ENCODE results near the gene AAGAB. TPM values are rescaled to one million over a fixed set of nuclear protein-coding genes. Genes with fewer than 3 reads are reported as not detected.

The AAGAB gene
- total and polyA plus RNA-seq, 7 donors, result 22.4 to 48.1 (median 34.5) TPM

GRCh38 chr15:67253549-67254237, 768 bp downstream of the AAGAB start:
- DNase-seq, result no peak
- H3K4me1 ChIP-seq, result peaks cover 0 to 17% (median 13%) of the 10 kb centered on the region in 4 donors
- no peaks in the 10 kb centered on the region for H3K36me3 ChIP-seq
- intact Hi-C loops (cut with DNase I), result loop anchor here (1.0 to 10.0 kb wide), 6 partner anchors 65 to 307 kb away; partner anchors contain the start of genes C15orf61 and SMAD3
- H3K27me3 ChIP-seq, result no peaks in the 10 kb centered on the region
- TF ChIP-seq CTCF (IDR thresholded peaks at IDR 0.05), result no peak
- TF ChIP-seq EP300 (IDR thresholded peaks at IDR 0.05), result no peak
- TF ChIP-seq POLR2AphosphoS5 (IDR thresholded peaks at IDR 0.05), result no peak
- no peak for TF ChIP-seq POLR2A (IDR thresholded peaks at IDR 0.05)
- peak overlapping the region; percentile 70 to 92 (median 80) for H3K4me3 ChIP-seq
- peak overlapping the region; percentile 86 to 93 (median 90) for H3K27ac ChIP-seq
- H3K9me3 ChIP-seq, result no peaks in the 10 kb centered on the region
- 13 to 30% methylated on average over 15 of the region's 15 CpGs for WGBS, 2 donors

- TF ChIP-seq EP300 (IDR thresholded peaks at IDR 0.05) (no peak), POLR2A (IDR thresholded peaks at IDR 0.05) (no peak), POLR2AphosphoS5 (IDR thresholded peaks at IDR 0.05) (no peak), CTCF (IDR thresholded peaks at IDR 0.05) (no peak)
- intact Hi-C loops (cut with DNase I), result loop anchor here (5.0 to 10.0 kb wide), 3 partner anchors 116 to 272 kb away; partner anchors contain the start of gene C15orf61
- H3K9me3 ChIP-seq, result no peaks in the 10 kb centered on the region
- H3K27me3 ChIP-seq, result no peaks in the 10 kb centered on the region
- peak overlapping the region in 1 of 4 donors; percentile 93 for H3K27ac ChIP-seq
- H3K4me1 ChIP-seq, result peaks cover 0 to 17% (median 13%) of the 10 kb centered on the region in 4 donors
- H3K36me3 ChIP-seq, result no peaks in the 10 kb centered on the region
- no peak for DNase-seq
- peak overlapping the region in 3 of 4 donors; percentile 73 to 92 (median 86) for H3K4me3 ChIP-seq
- 51 to 78% methylated on average over 12 of the region's 12 CpGs for WGBS, 2 donors
Measured at GRCh38 chr15:67253101-67253500, 1.4 kb downstream of the AAGAB start.

GRCh38 chr15:67251318-67251717, 3.1 kb downstream of the AAGAB start:
- Histone ChIP-seq H3K27me3 (no peaks in the 10 kb centered on the region), H3K4me1 (peaks cover 0 to 17% (median 13%) of the 10 kb centered on the region in 4 donors), H3K27ac (no peak overlapping the region), H3K9me3 (no peaks in the 10 kb centered on the region), H3K36me3 (peaks cover 0 to 3% (median 0%) of the 10 kb centered on the region in 4 donors), H3K4me3 (no peak overlapping the region)
- intact Hi-C loops (cut with DNase I), result loop anchor here (5.0 to 10.0 kb wide), 3 partner anchors 114 to 273 kb away; partner anchors contain the start of gene C15orf61
- 95 to 97% methylated on average over 5 of the region's 5 CpGs for WGBS, 2 donors
- DNase-seq, result no peak
- TF ChIP-seq EP300 (IDR thresholded peaks at IDR 0.05) (no peak), POLR2A (IDR thresholded peaks at IDR 0.05) (no peak), POLR2AphosphoS5 (IDR thresholded peaks at IDR 0.05) (no peak), CTCF (IDR thresholded peaks at IDR 0.05) (no peak)

- Histone ChIP-seq H3K27ac (no peak overlapping the region), H3K4me1 (peaks cover 0 to 20% (median 13%) of the 10 kb centered on the region in 4 donors), H3K9me3 (no peaks in the 10 kb centered on the region), H3K27me3 (no peaks in the 10 kb centered on the region), H3K4me3 (no peak overlapping the region), H3K36me3 (peaks cover 0 to 11% (median 0%) of the 10 kb centered on the region in 4 donors)
- DNase-seq, result no peak
- TF ChIP-seq CTCF (IDR thresholded peaks at IDR 0.05) (no peak), EP300 (IDR thresholded peaks at IDR 0.05) (no peak), POLR2A (IDR thresholded peaks at IDR 0.05) (no peak), POLR2AphosphoS5 (IDR thresholded peaks at IDR 0.05) (no peak)
- intact Hi-C loops (cut with DNase I), result loop anchor here (5.0 to 10.0 kb wide), 3 partner anchors 113 to 275 kb away; partner anchors contain the start of gene C15orf61
Measured at GRCh38 chr15:67249830-67250229, 4.6 kb downstream of the AAGAB start.
